Measurements from ENCODE around the gene UBE2L3. TPM values are rescaled to one million over a fixed set of nuclear protein-coding genes. Genes with fewer than 3 reads are reported as not detected.

UBE2L3 gene
- polyA plus RNA-seq, 1 of the 3 experiments (the other 2 are of a cell fraction), result 41.2 TPM

GRCh38 chr22:21659864-21660525, 92.5 kb downstream of the UBE2L3 start:
- H3K4me1 ChIP-seq (ENCODE audit: control insufficient read depth in 1 of 2, insufficient read depth in 2 of 2, low read depth in 1 of 2, low read length in 1 of 2), result peaks cover 0 to 5% of the 10 kb centered on the region in 2 experiments; a peak in 1 of 4 replicates
- H2AFZ ChIP-seq (ENCODE audit: low read depth), result no peak overlapping the region
- no peak for TF ChIP-seq SIN3A (IDR thresholded peaks at IDR 0.05; ENCODE audit: borderline replicate concordance, low read depth, low read length)
- no peak for TF ChIP-seq MEF2A (IDR thresholded peaks at IDR 0.05; ENCODE audit: borderline replicate concordance, low read depth)
- no peak for TF ChIP-seq REST (IDR thresholded peaks at IDR 0.05; ENCODE audit: low read depth, low read length)
- no peak for TF ChIP-seq TAF1 (IDR thresholded peaks at IDR 0.05; ENCODE audit: borderline replicate concordance, low read depth, low read length)
- TF ChIP-seq JUND (IDR thresholded peaks at IDR 0.05), result no peak
- no peak for TF ChIP-seq SMC3 (IDR thresholded peaks at IDR 0.05; ENCODE audit: low read depth, low read length)
- no peak for TF ChIP-seq YY1 (IDR thresholded peaks at IDR 0.05; ENCODE audit: low read depth)
- TF ChIP-seq FOXM1 (IDR thresholded peaks at IDR 0.05; ENCODE audit: low read depth), result no peak
- H3K4me2 ChIP-seq, result no peak overlapping the region
- no peaks in the 10 kb centered on the region for H3K9me3 ChIP-seq
- 81% methylated on average over 6 of the region's 7 CpGs for WGBS (ENCODE audit: low lambda C conversion rate)
- H3F3A ChIP-seq (replicated peaks; ENCODE audit: insufficient read depth), result peaks cover 22% of the 10 kb centered on the region
- H3K27me3 ChIP-seq (ENCODE audit: insufficient read depth), result no peaks in the 10 kb centered on the region
- DNase-seq, result no peak
- H3K27ac ChIP-seq (ENCODE audit: low read depth in 2 of 2, low read length in 1 of 2), result no peak overlapping the region
- H3K36me3 ChIP-seq (replicated peaks in 1 of 2; ENCODE audit: control insufficient read depth in 1 of 2, insufficient read depth in 2 of 2, low read length in 1 of 2), result no peaks in the 10 kb centered on the region
- POLR2A ChIA-PET, result interaction anchor here (1.0 kb wide), 1 partner anchor 9 kb away, joined by 3 read pairs; no protein-coding TSS in a partner anchor
- 0 out of 2 replicates have a peak, but pooled peaks cover 3% of the 10 kb centered on the region for H3K79me2 ChIP-seq (ENCODE audit: insufficient read depth)
- no peak overlapping the region for H3K9ac ChIP-seq
- H3K4me3 ChIP-seq (ENCODE audit: low read depth in 2 of 2, low read length in 1 of 2), result no peak overlapping the region
- no peaks in the 10 kb centered on the region for H3K9me2 ChIP-seq
- no peaks in the 10 kb centered on the region for H4K20me1 ChIP-seq (ENCODE audit: insufficient read depth)
- CTCF ChIA-PET, result interaction anchor here (1.5 to 2.7 kb wide), 2 partner anchors 13 to 31 kb away, joined by 7 to 12 read pairs; partner anchors contain the start of gene YDJC

- CTCF ChIA-PET, result no interaction called here
- H3K27ac ChIP-seq (ENCODE audit: low read depth in 2 of 2, low read length in 1 of 2), result no peak overlapping the region
- H3K9me2 ChIP-seq, result no peaks in the 10 kb centered on the region
- no peak for TF ChIP-seq SMC3 (IDR thresholded peaks at IDR 0.05; ENCODE audit: low read depth, low read length)
- H3K79me2 ChIP-seq (ENCODE audit: insufficient read depth), result 0 out of 2 replicates have a peak, but pooled peaks cover 3% of the 10 kb centered on the region
- no peak overlapping the region for H3K4me3 ChIP-seq (ENCODE audit: low read depth in 2 of 2, low read length in 1 of 2)
- no peaks in the 10 kb centered on the region for H3K9me3 ChIP-seq
- H3K27me3 ChIP-seq (ENCODE audit: insufficient read depth), result no peaks in the 10 kb centered on the region
- H3K4me1 ChIP-seq (ENCODE audit: control insufficient read depth in 1 of 2, insufficient read depth in 2 of 2, low read depth in 1 of 2, low read length in 1 of 2), result peaks cover 0 to 8% of the 10 kb centered on the region in 2 experiments; a peak in 1 of 4 replicates
- peaks cover 20% of the 10 kb centered on the region for H3F3A ChIP-seq (replicated peaks; ENCODE audit: insufficient read depth)
- H4K20me1 ChIP-seq (ENCODE audit: insufficient read depth), result no peaks in the 10 kb centered on the region
- no peak for DNase-seq
- no peak overlapping the region for H3K4me2 ChIP-seq
- no peak overlapping the region for H2AFZ ChIP-seq (ENCODE audit: low read depth)
- POLR2A ChIA-PET, result no interaction called here
- no peak overlapping the region for H3K9ac ChIP-seq
- H3K36me3 ChIP-seq (replicated peaks in 1 of 2; ENCODE audit: control insufficient read depth in 1 of 2, insufficient read depth in 2 of 2, low read length in 1 of 2), result no peaks in the 10 kb centered on the region
- 84% methylated on average over 6 of the region's 7 CpGs for WGBS (ENCODE audit: low lambda C conversion rate)
Observed at GRCh38 chr22:21660904-21661303, 93.4 kb downstream of the UBE2L3 start.
